ENCODE data around the gene RPL13A.
A peak's percentile ranks its signal among the peaks of the same experiment; 100 is the strongest.

RPL13A gene

DNA sequence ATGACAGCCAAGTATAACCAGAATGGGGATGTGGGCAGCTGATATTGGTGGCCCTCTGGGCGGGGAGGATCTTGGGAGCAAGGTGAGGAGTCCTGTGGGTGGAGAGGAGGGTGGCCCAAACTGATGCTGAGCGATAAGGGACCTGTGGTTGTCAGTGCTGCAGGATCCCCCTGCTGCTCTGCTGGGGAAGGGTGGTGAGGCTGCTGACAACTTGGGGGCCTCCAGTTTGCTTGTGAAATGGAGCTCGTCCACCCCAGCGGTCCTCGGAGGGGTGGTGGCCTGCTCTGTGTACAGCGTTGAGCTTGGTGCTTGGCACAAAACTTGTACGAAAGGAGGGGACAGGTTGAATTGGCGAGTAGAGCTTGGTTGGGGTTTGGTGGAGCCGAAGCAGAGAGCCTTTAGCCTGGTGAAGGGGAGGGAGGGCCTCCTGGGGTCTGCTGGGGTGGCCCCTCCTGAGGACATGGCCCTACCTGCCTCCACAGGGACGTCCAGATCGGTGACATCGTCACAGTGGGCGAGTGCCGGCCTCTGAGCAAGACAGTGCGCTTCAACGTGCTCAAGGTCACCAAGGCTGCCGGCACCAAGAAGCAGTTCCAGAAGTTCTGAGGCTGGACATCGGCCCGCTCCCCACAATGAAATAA is 11.7 kb downstream of the RPL13A start:
- Histone ChIP-seq H3K9me3 (ENCODE audit: low read depth, low read length) (no peaks in the 10 kb centered on the region), H3K9ac (ENCODE audit: insufficient read length) (peak overlapping the region; percentile 100), H3K36me3 (ENCODE audit: insufficient read depth, low read length) (peaks cover 40% of the 10 kb centered on the region), H3K27ac (peak overlapping the region; percentile 70), H3K4me3 (peak overlapping the region; percentile 100)
- DNase-seq (ENCODE audit: low read depth, low spot score), result no peak
- no peak for TF ChIP-seq FOXP2 (optimal IDR thresholded peaks at IDR 0.05; ENCODE audit: control extremely low read depth, extremely low read length, insufficient read depth)
- no peak for TF ChIP-seq POLR2AphosphoS5 (IDR thresholded peaks at IDR 0.05; ENCODE audit: borderline replicate concordance, low read depth, low read length)
- TF ChIP-seq EZH2 (IDR thresholded peaks at IDR 0.05), result no peak

DNA sequence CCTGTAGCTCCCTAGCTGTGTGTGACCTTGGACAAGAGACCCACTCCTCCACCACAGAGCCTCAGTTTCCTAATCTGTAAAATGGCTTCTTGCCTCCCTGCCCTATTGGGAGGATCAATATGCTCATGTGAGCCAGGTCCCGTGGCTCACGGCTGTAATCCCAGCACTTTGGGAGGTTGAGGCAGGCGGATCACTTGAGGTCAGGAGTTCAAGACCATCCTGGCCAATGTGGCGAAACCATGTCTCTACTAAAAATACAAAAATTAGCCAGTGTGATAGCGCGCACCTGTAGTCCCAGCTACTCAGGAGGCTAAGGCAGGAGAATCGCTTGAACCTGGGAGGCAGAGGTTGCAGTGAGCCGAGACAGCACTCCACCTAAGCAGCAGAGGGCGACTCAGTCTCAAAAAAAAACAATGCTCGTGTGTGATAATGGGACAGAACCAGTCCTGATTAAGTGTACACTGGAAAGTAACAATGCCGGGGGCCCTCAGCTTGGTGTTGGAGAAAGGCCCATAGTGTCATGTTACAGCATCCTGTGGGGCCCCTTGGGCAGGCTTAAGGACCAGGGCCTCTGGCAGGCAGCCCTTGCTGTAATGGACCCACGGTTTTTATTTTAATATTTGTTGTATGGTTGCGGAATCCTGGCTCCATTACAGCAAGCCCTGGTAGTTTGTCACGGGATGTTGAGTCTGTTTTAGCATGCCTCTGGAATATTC is 15.6 kb downstream of the RPL13A start:
- no peaks in the 10 kb centered on the region for H3K9me3 ChIP-seq (ENCODE audit: low read depth, low read length)
- H3K4me3 ChIP-seq, result no peak overlapping the region
- peak; percentile 66 for DNase-seq (ENCODE audit: low read depth, low spot score)
- H3K27ac ChIP-seq, result peak overlapping the region; percentile 83
- no peak overlapping the region for H3K9ac ChIP-seq (ENCODE audit: insufficient read length)
- peaks cover 23% of the 10 kb centered on the region for H3K36me3 ChIP-seq (ENCODE audit: insufficient read depth, low read length)
- TF ChIP-seq POLR2AphosphoS5 (IDR thresholded peaks at IDR 0.05; ENCODE audit: borderline replicate concordance, low read depth, low read length) (no peak), FOXP2 (optimal IDR thresholded peaks at IDR 0.05; ENCODE audit: control extremely low read depth, extremely low read length, insufficient read depth) (peak; percentile 40)

DNA sequence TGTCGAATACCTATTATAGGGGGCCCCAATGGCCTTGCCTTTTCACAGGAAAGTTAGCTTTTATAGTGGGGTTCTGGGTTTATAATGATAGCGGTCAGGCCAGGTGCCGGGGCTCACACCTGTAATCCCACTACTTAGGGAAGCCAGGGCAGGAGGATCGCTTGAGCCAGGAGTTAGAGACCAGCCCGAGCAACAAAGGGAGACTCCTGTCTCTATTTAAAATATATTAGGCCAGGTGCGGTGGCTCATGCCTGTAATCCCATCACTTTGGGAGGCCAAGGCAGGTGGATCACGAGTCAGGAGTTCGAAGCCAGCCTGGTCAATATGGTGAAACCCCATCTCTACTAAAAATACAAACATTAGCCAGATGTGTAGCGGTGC is 16.2 kb downstream of the RPL13A start:
- H3K9me3 ChIP-seq (ENCODE audit: low read depth, low read length), result no peaks in the 10 kb centered on the region
- TF ChIP-seq EZH2 (IDR thresholded peaks at IDR 0.05) (no peak), FOXP2 (optimal IDR thresholded peaks at IDR 0.05; ENCODE audit: control extremely low read depth, extremely low read length, insufficient read depth) (no peak), POLR2AphosphoS5 (IDR thresholded peaks at IDR 0.05; ENCODE audit: borderline replicate concordance, low read depth, low read length) (no peak)
- DNase-seq (ENCODE audit: low read depth, low spot score), result no peak
- H3K36me3 ChIP-seq (ENCODE audit: insufficient read depth, low read length), result peaks cover 18% of the 10 kb centered on the region
- no peak overlapping the region for H3K9ac ChIP-seq (ENCODE audit: insufficient read length)
- H3K4me3 ChIP-seq, result no peak overlapping the region
- H3K27ac ChIP-seq, result peak overlapping the region; percentile 83

DNA sequence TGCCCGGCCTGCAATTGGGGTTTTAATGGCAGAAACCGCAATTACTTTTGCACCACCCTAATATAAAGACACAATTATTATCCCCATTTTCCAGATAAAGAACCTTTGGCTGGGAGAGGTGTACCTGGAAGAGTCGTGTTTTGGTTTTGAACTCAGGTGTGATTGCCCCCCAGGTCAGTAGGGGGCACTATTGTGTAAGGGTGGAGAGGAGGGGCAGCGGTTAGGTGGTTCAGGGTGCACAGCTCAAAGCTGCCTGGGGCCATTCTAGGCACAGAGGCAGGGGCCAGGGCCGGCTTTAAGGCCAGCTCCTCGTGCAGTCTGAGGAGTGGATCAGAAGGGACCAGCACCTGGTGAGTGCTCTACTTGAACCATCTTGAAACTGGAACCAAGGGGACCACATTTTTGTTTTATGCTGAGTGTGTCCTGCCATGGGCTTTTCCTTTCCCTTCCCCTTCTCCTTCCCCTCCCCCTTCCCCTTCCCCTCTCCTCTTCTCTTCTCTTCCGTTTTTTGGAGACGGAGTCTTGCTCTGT is 19.2 kb downstream of the RPL13A start:
- peak overlapping the region; percentile 3; the same call in 1 of the 2 replicates for H3K4me3 ChIP-seq
- no peak overlapping the region for H3K9ac ChIP-seq (ENCODE audit: insufficient read length)
- DNase-seq (ENCODE audit: low read depth, low spot score), result no peak
- TF ChIP-seq EZH2 (IDR thresholded peaks at IDR 0.05) (no peak), POLR2AphosphoS5 (IDR thresholded peaks at IDR 0.05; ENCODE audit: borderline replicate concordance, low read depth, low read length) (no peak), FOXP2 (optimal IDR thresholded peaks at IDR 0.05; ENCODE audit: control extremely low read depth, extremely low read length, insufficient read depth) (no peak)
- no peaks in the 10 kb centered on the region for H3K9me3 ChIP-seq (ENCODE audit: low read depth, low read length)
- peak overlapping the region; percentile 100 for H3K27ac ChIP-seq
- H3K36me3 ChIP-seq (ENCODE audit: insufficient read depth, low read length), result no peaks in the 10 kb centered on the region

DNA sequence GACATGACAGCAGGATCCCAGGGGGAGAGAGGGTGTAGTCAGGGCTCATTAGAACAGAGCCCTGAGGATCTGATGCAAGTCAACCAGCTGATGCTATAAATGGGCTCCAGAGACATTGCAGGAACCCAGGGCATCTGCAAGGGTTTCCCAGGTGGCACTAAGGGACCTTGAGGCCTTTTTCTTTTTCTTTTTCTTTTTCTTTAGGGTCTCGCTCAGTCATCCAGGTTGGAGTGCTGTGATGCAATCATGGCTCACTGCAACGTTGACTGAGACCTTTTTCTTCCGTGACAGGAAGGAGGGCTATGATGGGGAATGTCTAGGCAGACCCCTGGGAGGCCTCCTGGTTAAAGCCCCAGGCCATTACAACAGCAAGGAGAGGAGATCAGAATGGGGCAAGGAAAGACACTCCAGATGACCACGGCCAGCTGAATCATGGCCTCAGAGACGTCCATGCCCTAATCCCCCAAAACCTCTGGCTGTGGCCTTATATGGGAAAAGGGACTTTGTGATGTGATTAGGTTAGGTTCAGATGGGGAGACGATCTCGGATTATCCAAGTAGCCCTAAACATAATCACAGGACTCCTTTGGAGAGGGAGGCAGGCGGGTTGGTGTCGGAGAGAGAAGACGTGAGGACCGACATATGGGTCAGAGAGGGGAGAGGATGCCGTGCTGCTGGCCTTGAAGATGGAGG is 20.5 kb downstream of the RPL13A start:
- TF ChIP-seq POLR2AphosphoS5 (IDR thresholded peaks at IDR 0.05; ENCODE audit: borderline replicate concordance, low read depth, low read length) (no peak; the same call in 1 of the 2 replicates), EZH2 (IDR thresholded peaks at IDR 0.05) (no peak), FOXP2 (optimal IDR thresholded peaks at IDR 0.05; ENCODE audit: control extremely low read depth, extremely low read length, insufficient read depth) (no peak)
- no peak for DNase-seq (ENCODE audit: low read depth, low spot score)
- Histone ChIP-seq H3K4me3 (no peak overlapping the region; the same call in 1 of the 2 replicates), H3K9ac (ENCODE audit: insufficient read length) (peak overlapping the region; percentile 49), H3K9me3 (ENCODE audit: low read depth, low read length) (no peaks in the 10 kb centered on the region), H3K36me3 (ENCODE audit: insufficient read depth, low read length) (no peaks in the 10 kb centered on the region), H3K27ac (peak overlapping the region; percentile 100)

DNA sequence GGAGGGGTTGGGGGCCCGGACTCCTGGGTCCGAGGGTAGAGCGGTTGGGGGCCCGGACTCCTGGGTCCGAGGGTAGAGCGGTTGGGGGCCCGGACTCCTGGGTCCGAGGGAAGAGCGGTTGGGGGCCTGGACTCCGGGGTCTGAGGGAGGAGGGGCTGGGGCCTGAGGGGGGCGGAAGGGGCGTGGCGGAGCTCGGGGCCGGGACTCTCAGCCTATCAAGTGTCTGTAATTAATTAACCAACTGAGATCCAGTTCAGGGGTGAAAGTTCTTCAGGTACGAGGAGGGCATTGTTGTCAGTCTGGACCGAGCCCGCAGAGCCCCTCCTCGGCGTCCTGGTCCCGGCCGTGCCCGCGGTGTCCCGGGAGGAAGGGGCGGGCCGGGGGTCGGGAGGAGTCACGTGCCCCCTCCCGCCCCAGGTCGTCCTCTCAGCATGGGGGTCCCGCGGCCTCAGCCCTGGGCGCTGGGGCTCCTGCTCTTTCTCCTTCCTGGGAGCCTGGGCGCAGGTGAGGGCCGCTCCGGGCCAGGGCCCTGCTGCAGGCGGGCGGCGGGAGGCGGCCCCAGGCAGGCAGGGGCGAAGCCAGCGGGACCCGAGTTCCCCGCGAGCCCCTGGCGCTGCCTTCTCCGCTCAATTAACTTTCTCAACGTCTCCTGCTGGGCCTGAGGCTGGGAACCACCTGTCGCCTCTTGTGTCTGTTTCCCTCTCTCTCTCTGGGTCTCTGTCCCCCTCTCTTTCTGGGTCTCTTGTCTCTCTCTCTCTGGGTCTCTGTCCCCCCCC is 25.8 kb downstream of the RPL13A start:
- Histone ChIP-seq H3K4me3 (peak overlapping the region; percentile 100), H3K27ac (peak overlapping the region; percentile 100), H3K9me3 (ENCODE audit: low read depth, low read length) (no peaks in the 10 kb centered on the region), H3K36me3 (ENCODE audit: insufficient read depth, low read length) (peaks cover 42% of the 10 kb centered on the region), H3K9ac (ENCODE audit: insufficient read length) (peak overlapping the region; percentile 100)
- TF ChIP-seq EZH2 (IDR thresholded peaks at IDR 0.05), result no peak
- TF ChIP-seq FOXP2 (optimal IDR thresholded peaks at IDR 0.05; ENCODE audit: control extremely low read depth, extremely low read length, insufficient read depth), result no peak
- peak; percentile 75 for TF ChIP-seq POLR2AphosphoS5 (IDR thresholded peaks at IDR 0.05; ENCODE audit: borderline replicate concordance, low read depth, low read length)
- DNase-seq (ENCODE audit: low read depth, low spot score), result no peak

DNA sequence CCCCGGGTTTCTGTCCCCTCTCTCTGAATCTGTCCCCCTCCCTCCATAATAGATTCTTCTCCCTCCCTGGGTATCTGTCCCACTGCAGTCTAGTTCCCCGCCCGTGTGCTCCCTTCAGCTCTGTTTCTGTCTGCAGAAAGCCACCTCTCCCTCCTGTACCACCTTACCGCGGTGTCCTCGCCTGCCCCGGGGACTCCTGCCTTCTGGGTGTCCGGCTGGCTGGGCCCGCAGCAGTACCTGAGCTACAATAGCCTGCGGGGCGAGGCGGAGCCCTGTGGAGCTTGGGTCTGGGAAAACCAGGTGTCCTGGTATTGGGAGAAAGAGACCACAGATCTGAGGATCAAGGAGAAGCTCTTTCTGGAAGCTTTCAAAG is 26.3 kb downstream of the RPL13A start:
- Histone ChIP-seq H3K9ac (ENCODE audit: insufficient read length) (peak overlapping the region; percentile 100), H3K9me3 (ENCODE audit: low read depth, low read length) (no peaks in the 10 kb centered on the region), H3K4me3 (peak overlapping the region; percentile 100), H3K27ac (peak overlapping the region; percentile 100), H3K36me3 (ENCODE audit: insufficient read depth, low read length) (peaks cover 48% of the 10 kb centered on the region)
- no peak for TF ChIP-seq EZH2 (IDR thresholded peaks at IDR 0.05)
- TF ChIP-seq FOXP2 (optimal IDR thresholded peaks at IDR 0.05; ENCODE audit: control extremely low read depth, extremely low read length, insufficient read depth), result no peak
- TF ChIP-seq POLR2AphosphoS5 (IDR thresholded peaks at IDR 0.05; ENCODE audit: borderline replicate concordance, low read depth, low read length), result no peak
- no peak for DNase-seq (ENCODE audit: low read depth, low spot score)
